Activated CD4-positive, CD25-positive, alpha-beta regulatory T cell treated with anti-CD3 and anti-CD28 coated beads, Interleukin-2, amount 50 U/mL, for 24 hours (primary cell): Measurements from ENCODE around the gene EFNA1.
"Not testable (repeated sequence)": the region's sequence is repeated elsewhere in the genome, so short reads cannot be mapped to it uniquely, and the experiment has no call there.

Experiments used
- ATAC-seq, 2 donors: fragments of 150-1000 bp; cut with Tn5 transposase; one replicate each; pipeline ENCODE4 v1.10.0; 2021; ENCODE audit warnings: mild to moderate bottlenecking in 1 of 2, moderate library complexity in 1 of 2

The EFNA1 gene

GRCh38 chr1:155158991-155159390 is 31.3 kb downstream of the EFNA1 start:
- ATAC-seq = no peak

- no peak for ATAC-seq
These were observed 32.5 kb downstream of the EFNA1 start for GRCh38 chr1:155160128-155160527.

- ATAC-seq = not testable (repeated sequence)
These were observed 35.0 kb downstream of the EFNA1 start for GRCh38 chr1:155162631-155163030.

GRCh38 chr1:155163785-155164184 is 36.1 kb downstream of the EFNA1 start:
- not testable (repeated sequence) for ATAC-seq

GRCh38 chr1:155164625-155165024 is 36.9 kb downstream of the EFNA1 start:
- ATAC-seq = not testable (repeated sequence)

- no peak for ATAC-seq
These were observed 38.4 kb downstream of the EFNA1 start for GRCh38 chr1:155166051-155166470.

GRCh38 chr1:155166471-155167165 is 38.9 kb downstream of the EFNA1 start:
- ATAC-seq = no peak

- peak; percentile 72 to 79 for ATAC-seq
These were observed 39.8 kb downstream of the EFNA1 start for GRCh38 chr1:155167166-155168104.

GRCh38 chr1:155168105-155168445 is 40.4 kb downstream of the EFNA1 start:
- not testable (repeated sequence) for ATAC-seq

- no peak for ATAC-seq
These were observed 41.0 kb downstream of the EFNA1 start for GRCh38 chr1:155168456-155169210.

- ATAC-seq = no peak
These were observed 41.9 kb downstream of the EFNA1 start for GRCh38 chr1:155169541-155169940.

GRCh38 chr1:155170101-155170785 is 42.6 kb downstream of the EFNA1 start:
- no peak for ATAC-seq

GRCh38 chr1:155170806-155171205 is 43.1 kb downstream of the EFNA1 start:
- ATAC-seq = no peak

GRCh38 chr1:155171836-155172731 is 44.4 kb downstream of the EFNA1 start:
- ATAC-seq = peak; percentile 22 to 34

- peak; percentile 85 to 88 for ATAC-seq
These were observed 45.2 kb downstream of the EFNA1 start, which contains the start of gene KRTCAP2 for GRCh38 chr1:155172732-155173477. Gene KRTCAP2, minus strand, starts transcription at chr1:155173304. Its CDS starts 80 bp downstream, at chr1:155173224.

- peak; percentile 33 to 36 for ATAC-seq
These were observed 46.0 kb downstream of the EFNA1 start, which contains the start of gene TRIM46 for GRCh38 chr1:155173478-155174323. Gene TRIM46, plus strand, starts transcription at chr1:155173849. Its CDS starts 118 bp downstream, at chr1:155173967.

- no peak for ATAC-seq
These were observed 46.9 kb downstream of the EFNA1 start for GRCh38 chr1:155174324-155175280.

- ATAC-seq = no peak
These were observed 47.7 kb downstream of the EFNA1 start for GRCh38 chr1:155175281-155175926.
